HTR-8/SVneo (cell line): Measurements from ENCODE around the gene MACROD2.

Experiments
- DNase-seq: peaks from one replicate; pipeline ENCODE4 v3.0.0; 2011; ENCODE audit warnings: low spot score, mixed read lengths; ENCODE audit not compliant: insufficient read length
- FAIRE-seq: peaks from 2 replicates; lab custom pipeline; 2011; peaks lifted over from hg19 to GRCh38; lab: Jason Lieb, UNC

The MACROD2 gene

DNA sequence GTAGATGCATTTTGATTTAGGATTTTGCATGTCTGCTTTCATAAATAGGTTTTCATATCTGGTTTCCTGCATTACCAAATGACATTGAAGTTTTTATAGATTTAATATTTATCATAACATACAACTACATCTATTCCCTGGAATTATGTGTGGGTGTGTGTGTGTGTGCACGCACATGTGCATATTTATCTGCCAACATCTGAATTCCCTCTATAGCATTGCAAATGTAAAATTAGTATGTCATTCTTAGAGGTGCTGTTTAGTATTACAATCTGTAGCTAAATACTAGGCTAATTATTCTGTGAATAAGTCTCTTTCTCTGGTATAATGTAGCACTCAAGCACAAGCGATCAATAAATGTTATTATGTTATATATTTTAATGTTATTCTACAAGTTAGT, 820.0 kb downstream of the MACROD2 start:
- FAIRE-seq (no peak), DNase-seq (no peak)

DNA sequence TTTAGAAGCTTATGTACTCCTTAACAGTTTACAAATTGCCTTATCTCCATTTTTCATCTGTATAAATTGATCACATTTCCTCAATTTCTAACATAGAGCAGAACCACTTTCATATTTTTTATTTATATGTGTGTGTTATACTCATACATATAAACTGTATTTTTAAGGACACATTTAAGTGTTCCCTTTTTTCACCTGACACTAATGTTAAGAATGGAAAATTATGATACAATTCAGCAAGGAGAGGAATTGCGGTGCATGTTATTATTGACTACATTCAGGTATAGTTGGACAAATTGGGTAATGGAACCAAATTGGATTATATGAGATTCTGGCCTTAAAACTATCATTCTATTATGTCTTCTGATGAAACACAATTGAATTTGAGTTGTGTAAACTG, 821.2 kb downstream of the MACROD2 start:
- DNase-seq (no peak), FAIRE-seq (no peak)

DNA sequence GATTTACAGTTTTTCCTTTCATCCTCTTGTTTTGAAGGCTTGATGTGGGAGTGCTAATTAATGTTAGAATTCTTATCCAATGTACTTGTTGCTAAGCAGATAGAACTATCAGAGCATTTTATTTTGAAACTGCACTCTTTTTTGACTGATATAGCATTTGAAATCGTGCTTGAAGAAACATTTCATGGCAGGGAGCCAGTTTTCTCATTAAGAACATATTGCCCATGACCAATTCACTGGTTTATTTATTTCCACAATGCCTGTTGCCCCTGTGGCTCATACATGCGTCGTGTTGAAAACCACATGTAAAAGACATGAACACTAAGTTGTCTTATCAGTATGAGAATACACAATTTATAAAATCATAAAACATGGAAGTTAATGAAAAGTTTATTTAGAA, 821.8 kb downstream of the MACROD2 start:
- DNase-seq (no peak), FAIRE-seq (no peak)

DNA sequence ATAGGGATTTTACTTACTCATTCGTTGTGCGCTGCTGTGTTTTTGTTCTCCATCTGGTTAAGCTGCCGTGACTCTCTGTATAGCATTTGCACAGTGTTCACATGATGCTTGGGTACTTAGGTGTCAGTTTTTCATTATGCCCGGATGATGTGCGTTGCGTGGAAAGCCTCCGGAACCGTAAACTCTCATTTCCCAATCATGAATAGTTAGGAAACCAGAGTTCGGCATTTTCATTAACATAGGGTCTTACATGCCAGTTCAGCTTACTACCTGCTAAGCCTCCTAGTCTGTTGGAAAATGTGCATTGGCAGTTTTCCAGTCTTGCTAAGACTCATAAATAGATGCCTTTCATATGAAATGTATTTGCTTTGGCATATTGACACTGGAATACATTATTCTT, 825.5 kb downstream of the MACROD2 start:
- DNase-seq (no peak), FAIRE-seq (no peak)

DNA sequence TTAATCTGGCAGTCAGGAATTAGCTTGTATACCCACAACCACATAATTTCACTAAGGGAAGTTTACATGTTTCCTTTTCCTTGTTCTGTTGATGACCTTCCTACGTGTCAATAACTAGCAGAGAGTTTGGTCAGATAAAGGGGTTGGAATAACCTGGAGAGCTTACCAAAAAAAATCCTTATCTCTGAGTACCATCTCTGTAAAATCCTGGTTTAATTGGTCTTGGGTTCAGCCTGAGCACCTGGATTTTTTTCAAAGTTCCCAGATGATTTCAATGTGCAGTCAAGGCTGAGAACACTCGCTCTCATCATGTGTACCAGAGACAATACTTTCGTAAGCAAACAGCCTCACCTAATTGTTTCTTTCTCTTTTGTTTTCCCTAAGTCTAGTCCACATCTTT, 825.9 kb downstream of the MACROD2 start:
- no peak for FAIRE-seq
- no peak for DNase-seq

DNA sequence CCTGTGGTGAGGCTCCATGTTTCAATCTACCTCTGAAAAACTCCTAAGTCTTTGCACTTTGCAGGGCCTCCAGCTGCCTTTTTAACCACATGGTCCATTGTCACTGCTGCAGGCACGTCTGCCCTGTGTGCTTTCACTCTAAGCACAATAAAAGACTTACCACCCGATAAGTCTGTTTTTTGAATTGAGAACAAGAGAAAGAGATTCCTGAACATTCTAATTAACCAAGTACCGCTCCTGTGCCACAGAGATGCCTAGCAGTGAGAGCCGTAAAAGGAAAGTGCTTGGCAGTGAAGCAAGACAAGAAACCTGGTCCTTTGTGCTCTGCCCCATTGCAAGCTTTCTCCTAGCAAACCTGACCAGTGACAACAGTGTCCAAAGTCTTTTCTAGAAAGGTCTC, 829.7 kb downstream of the MACROD2 start:
- no peak for DNase-seq
- no peak for FAIRE-seq

DNA sequence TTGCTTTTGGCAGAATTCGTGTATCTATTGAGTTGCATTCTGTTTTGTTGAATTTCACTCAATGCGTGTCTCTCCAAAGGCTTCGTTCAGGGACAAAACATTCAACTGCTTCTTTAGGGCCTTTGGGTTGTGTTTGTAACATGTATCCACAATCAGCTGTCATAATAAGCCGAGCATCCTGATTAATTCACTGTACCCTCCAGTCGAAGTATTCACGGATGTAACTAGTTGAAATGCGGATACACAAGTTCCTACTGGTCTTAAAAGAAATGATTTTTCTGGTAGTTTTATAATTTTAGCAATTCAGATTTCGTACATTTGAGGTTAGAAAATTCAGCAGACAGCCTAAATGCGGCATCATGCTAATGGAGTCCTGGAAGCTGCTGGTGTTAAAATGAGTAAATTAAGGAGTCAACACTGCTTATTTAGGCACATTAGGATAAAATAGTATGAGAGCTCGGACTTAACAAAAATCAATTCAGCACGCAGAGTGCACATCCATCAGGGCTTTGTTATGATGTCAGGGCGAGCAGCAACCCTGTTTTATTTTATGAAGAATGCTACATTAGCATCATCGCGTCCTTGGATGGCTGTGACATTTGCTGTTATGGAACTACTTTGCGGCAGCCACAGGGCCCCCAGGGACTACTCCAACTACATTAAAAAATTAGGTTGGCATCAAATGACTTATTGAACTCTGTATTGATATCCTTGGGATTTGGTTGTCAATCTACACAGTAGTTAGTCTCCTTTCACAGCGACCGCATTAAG, 831.4 kb downstream of the MACROD2 start:
- no peak for FAIRE-seq
- no peak for DNase-seq

- no peak for FAIRE-seq
- no peak for DNase-seq
Measured at GRCh38 chr20:14828459-14828858, 833.1 kb downstream of the MACROD2 start.

DNA sequence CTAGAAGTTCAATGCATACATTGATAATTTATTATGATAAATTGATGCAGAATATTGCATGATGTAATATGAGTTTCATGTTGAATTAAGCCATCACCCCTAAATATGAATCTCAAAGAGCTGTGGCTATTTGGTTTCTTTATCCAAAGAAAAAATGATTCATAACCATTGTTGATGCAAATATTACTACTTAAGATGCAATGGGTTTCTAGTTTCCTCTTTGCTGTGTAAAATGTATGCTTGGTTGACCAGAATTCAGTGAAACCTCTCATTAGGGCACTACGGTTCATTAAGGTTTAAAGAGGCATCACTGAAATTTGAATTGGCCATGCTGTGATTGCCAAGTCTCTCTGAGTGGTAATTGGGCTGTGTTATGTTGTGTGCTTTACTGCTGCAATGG, 834.6 kb downstream of the MACROD2 start:
- DNase-seq (no peak), FAIRE-seq (no peak)

DNA sequence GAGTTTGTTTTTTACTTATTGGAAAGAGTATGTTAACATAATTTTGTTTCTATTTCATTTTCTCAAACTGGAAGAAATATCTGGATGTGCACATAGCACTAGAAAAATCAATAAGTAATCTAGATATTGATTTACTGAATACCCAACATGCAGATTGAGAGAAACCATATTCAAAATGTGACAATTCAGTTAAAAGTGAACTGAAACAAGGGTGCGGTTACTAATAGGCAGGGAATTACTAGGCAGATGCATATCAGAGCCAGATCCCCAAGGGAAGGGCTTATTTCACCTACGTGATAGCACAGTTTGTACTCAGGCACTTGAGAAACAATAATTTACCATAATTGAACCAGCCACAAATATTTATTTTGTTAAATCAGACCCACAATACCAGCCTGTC, 835.1 kb downstream of the MACROD2 start:
- no peak for FAIRE-seq
- no peak for DNase-seq

DNA sequence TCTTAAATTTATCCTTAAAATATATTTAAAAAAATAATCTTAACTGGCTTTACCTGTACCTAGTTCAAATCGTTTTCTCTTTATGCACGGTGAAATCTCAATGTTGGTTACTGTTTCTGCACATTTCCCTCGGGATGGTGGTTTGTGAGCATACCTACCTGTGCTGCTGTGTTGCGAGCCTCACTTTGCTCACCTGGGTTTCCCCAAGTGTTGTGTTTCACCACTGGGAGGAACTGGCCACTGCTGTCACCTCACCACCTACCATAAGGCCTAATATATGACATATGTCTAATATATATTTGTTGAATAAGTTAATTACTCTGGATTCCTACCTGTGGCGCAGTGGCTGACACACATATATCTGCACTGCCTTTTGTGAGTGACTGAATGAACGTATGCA, 835.6 kb downstream of the MACROD2 start:
- DNase-seq, result no peak
- FAIRE-seq, result no peak

DNA sequence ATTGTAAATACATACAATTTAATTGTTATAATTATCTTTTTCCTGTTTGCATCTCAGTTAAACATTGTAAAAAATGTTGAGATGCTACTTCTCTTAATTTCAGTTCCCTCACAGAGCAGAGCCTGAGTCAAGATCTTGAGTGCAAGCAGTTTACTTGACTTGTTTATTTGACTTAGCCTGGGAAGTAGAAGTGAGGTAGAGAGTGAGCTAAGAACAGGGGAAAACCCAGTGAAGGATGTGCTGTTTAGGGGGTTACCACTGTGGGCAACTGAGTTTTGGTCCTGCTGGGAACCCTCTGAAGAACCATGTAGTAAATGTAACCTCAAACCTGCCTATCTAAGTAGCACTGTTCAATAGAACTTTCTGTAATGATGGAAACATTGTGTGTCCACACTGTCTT, 837.3 kb downstream of the MACROD2 start:
- FAIRE-seq (no peak), DNase-seq (no peak)

GRCh38 chr20:14838663-14839628, 843.6 kb downstream of the MACROD2 start:
- no peak for DNase-seq
- FAIRE-seq, result no peak

GRCh38 chr20:14845199-14846160, 850.2 kb downstream of the MACROD2 start:
- DNase-seq (no peak), FAIRE-seq (no peak)

- FAIRE-seq, result no peak
- DNase-seq, result no peak
Measured at GRCh38 chr20:14848806-14849205, 853.5 kb downstream of the MACROD2 start.

- DNase-seq (no peak), FAIRE-seq (no peak)
Measured at GRCh38 chr20:14853079-14853478, 857.8 kb downstream of the MACROD2 start.

DNA sequence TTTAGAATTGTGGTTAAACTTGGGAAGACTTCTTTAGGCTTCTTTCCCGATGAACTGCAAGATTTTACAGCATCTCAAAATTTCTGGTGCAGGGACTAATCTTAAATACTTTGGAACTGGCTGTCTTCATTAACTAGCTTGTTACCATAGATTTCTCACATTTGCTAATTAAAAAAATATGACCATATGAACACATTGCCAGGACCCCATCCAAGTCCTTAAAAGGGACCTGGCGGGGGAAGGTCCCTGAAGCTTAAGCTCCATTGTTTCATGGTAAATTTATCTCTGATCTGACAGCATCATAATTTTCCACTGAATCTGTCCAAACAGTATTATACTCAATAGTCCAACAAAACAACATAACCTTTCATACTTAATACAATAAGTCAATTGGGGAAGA, 859.9 kb downstream of the MACROD2 start:
- FAIRE-seq (no peak), DNase-seq (no peak)

DNA sequence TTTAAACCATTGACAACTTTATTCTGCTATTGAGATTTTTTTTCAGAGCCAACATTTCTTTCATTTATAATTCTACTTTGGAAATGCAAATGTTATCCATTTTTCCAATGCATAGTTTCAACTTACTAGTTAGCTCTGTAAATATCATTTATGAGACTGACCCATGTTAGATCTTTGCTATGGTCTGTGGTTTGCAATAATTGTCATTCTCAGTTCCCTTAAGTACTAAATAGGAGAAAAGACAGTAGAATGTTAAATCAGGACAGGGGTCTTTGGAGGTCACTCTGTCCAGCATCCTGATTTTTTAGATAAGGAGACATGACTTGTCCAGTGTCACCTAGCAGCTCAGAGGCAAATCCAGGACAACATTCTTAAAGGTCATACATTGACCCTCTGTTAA, 864.3 kb downstream of the MACROD2 start:
- DNase-seq, result no peak
- no peak for FAIRE-seq

- no peak for DNase-seq
- FAIRE-seq, result no peak
Measured at GRCh38 chr20:14860410-14860814, 865.1 kb downstream of the MACROD2 start.

GRCh38 chr20:14861028-14861699, 865.8 kb downstream of the MACROD2 start:
- DNase-seq (no peak), FAIRE-seq (no peak)
